ENCODE data around the gene PRCP. TPM values are rescaled to one million over a fixed set of nuclear protein-coding genes. Genes with fewer than 3 reads are reported as not detected.

PRCP gene
- total RNA-seq = 31.7 and 50.4 TPM in 2 replicates

GRCh38 chr11:82900277-82901164 lies at the start of gene PRCP:
TSS of gene PRCP (minus strand) at chr11:82900430. CDS start at chr11:82900402, 28 bp downstream.

DNA sequence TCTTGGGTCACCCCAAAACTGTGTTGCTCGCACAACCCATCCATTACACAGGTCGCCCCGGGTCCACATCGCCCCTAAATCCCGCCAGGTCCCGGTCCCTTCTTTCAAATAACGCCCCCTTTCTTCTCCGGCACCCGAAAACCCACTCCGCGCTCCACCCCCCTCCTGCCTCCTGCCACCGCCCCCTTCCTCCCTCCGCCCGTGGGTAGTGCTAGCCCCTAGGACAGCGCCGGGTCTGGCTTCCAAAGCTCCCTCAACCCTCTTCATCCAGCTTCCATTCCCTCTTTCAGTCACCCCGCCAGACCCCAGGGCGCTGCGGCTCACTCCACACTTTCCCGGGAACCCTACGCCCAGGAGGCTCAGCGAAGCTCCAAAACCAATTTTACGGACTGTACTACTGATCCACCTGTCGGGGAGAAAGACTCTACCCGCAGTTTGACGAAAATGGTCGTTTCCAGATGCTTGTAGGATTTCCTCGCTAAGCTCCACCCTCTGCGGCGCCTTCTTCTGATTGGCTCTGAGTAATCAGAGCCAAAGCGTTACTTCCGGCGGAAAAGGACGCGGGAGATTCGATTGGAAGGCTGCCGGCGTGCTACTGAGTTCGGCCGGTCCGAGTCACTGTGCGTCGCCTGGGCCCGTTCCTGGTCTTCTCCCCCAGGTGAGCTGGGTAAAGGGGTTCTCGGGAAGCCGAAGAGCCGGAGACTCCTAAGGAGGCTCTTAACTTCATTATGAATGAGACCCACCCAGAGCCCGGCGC lies 1.1 kb upstream of the PRCP start, which contains the start of gene DDIAS:
Gene DDIAS, plus strand, starts transcription at position 572 of the 757 bp plus-strand sequence. CDS start 13,003 bp downstream, outside the sequence.

Other genes with a start within 250 kb of the PRCP start
- 0.12 TPM in 1 of 2 replicates, not detected in the other for gene FAM181B, start 166.6 kb downstream of the PRCP start, total RNA-seq
- gene DDIAS, start 1.3 kb upstream of the PRCP start, total RNA-seq = 3.1 and 8.1 TPM in 2 replicates
- gene RAB30, start 171.5 kb upstream of the PRCP start, total RNA-seq = 8.0 and 11.6 TPM in 2 replicates

All from uterine smooth muscle cell (primary cell).